Measurements from ENCODE around the gene AGO3.
"Not testable (repeated sequence)": the region's sequence is repeated elsewhere in the genome, so short reads cannot be mapped to it uniquely, and the experiment has no call there.

Gene AGO3

DNA sequence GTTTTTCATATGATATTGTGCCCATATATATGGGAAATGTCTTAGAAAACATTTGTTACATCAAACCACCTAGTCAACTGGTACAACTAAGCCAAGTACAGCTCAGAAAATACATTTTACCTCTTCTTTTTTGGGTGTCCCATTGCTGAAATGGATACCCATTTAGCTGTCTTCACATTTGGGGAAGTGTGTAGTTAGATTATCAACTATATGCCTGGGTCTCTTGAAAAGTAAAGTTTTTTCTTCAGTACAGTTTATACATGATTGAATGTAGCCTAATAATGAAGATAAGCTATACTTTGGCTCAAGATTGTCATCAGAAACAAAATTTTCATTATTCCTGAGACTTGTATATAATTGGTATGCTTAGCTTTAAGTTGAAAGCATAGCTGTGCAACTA, 2.0 kb downstream of the AGO3 start:
- Mint-ChIP-seq H3K27ac (peak overlapping the region in 1 of 2 donors; percentile 99), H3K36me3 (ENCODE audit: insufficient read depth) (peaks cover 11% of the 10 kb centered on the region), H3K27me3 (no peaks in the 10 kb centered on the region), H3K4me1 (ENCODE audit: low read depth in 2 of 2) (peaks cover 18 to 35% of the 10 kb centered on the region in 2 donors), H3K9me3 (no peaks in the 10 kb centered on the region), H3K4me3 (peak overlapping the region; percentile 86 to 93)
- no peak for DNase-seq
- no peak for ATAC-seq (replicated peaks)

DNA sequence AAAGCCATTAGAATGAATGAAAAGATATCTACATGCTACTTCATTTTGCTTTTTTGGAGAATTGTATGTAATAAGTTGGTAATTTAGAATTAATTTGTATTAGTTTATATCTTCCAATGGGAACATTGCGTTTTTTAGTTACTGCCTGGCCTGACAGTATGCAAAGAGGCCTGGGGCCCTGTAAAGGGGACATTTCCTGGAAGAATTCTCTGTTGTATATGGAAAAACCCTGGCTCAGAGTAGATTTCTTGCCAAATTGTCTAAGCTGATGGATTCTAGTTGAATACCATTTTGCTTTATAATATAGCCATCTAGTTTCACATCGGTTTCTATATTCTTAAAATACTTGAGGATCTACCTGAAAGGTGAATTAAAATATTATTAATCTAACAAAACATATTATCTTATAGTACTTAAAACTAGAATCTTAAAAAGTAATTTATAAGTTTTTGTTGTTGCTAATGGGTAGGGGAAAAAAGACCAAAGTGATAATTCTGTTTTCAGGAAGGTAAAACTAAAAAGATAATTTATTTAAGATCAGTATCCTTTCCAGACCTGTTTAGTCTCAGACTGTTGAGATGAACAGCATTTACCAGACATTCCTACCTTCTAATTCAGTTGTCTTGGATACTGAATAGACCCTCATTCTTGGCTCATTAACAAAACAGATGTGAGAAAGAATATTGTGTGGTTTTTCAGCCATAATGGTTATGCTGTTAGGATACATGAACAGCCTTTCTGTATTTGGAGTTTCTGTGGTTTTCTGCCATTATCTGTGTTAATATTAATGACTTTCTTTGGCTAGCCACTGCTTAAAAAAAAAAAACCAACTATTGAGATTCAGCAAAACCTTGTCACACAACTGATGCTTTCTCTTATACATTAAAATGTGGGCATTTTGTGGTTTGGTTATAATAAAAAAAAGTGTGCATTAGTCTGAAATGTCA, 4.8 kb downstream of the AGO3 start:
- Mint-ChIP-seq H3K27ac (no peak overlapping the region), H3K4me3 (no peak overlapping the region), H3K9me3 (no peaks in the 10 kb centered on the region), H3K36me3 (ENCODE audit: insufficient read depth) (peaks cover 9% of the 10 kb centered on the region), H3K4me1 (ENCODE audit: low read depth in 2 of 2) (peaks cover 13 to 26% of the 10 kb centered on the region in 2 donors), H3K27me3 (no peaks in the 10 kb centered on the region)
- ATAC-seq (replicated peaks) (no peak), DNase-seq (no peak)

- H3K4me3 Mint-ChIP-seq = no peak overlapping the region
- DNase-seq (no peak), ATAC-seq (replicated peaks) (no peak)
- H3K9me3 Mint-ChIP-seq = no peaks in the 10 kb centered on the region
- H3K27me3 Mint-ChIP-seq = no peaks in the 10 kb centered on the region
- peak overlapping the region in 1 of 2 donors; percentile 46 for H3K27ac Mint-ChIP-seq
- H3K36me3 Mint-ChIP-seq (ENCODE audit: insufficient read depth) = peaks cover 9% of the 10 kb centered on the region
- peaks cover 15 to 30% of the 10 kb centered on the region in 2 donors for H3K4me1 Mint-ChIP-seq (ENCODE audit: low read depth in 2 of 2)
These were observed 5.9 kb downstream of the AGO3 start for GRCh38 chr1:35936838-35937237.

- Mint-ChIP-seq H3K4me1 (ENCODE audit: low read depth in 2 of 2) (peaks cover 12 to 31% of the 10 kb centered on the region in 2 donors), H3K27ac (no peak overlapping the region), H3K27me3 (no peaks in the 10 kb centered on the region), H3K9me3 (no peaks in the 10 kb centered on the region), H3K4me3 (no peak overlapping the region), H3K36me3 (ENCODE audit: insufficient read depth) (peaks cover 12% of the 10 kb centered on the region)
- DNase-seq (no peak), ATAC-seq (replicated peaks) (no peak)
These were observed 8.6 kb downstream of the AGO3 start for GRCh38 chr1:35939484-35939883.

DNA sequence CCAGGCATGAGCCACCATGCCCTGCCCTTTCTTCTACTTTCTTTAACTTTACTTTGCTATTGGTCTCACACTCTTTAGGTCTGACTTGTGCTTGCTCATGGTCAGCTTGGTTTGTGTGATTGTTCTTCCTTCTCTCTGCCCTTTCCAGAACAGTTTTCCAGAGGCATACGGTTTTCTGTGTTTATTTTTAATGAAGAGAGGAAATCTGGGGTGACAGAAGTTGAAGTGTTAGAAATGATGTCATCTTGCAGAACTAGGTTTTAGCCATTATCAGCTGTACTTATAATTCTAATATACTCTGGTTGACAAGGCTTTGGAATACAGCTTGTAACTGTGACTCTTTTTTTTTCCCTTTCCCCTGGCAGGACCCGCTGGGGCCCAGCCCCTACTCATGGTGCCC, 14.4 kb downstream of the AGO3 start:
- ATAC-seq (replicated peaks) (no peak), DNase-seq (no peak)
- Mint-ChIP-seq H3K4me3 (no peak overlapping the region), H3K27me3 (no peaks in the 10 kb centered on the region), H3K27ac (peak overlapping the region in 1 of 2 donors; percentile 65), H3K36me3 (ENCODE audit: insufficient read depth) (peaks cover 19% of the 10 kb centered on the region), H3K9me3 (no peaks in the 10 kb centered on the region), H3K4me1 (ENCODE audit: low read depth in 2 of 2) (peaks cover 16 to 48% of the 10 kb centered on the region in 2 donors)

GRCh38 chr1:35947547-35947946, 16.6 kb downstream of the AGO3 start:
- Mint-ChIP-seq H3K9me3 (no peaks in the 10 kb centered on the region), H3K4me1 (ENCODE audit: low read depth in 2 of 2) (peaks cover 9 to 29% of the 10 kb centered on the region in 2 donors), H3K27me3 (no peaks in the 10 kb centered on the region), H3K27ac (peak overlapping the region in 1 of 2 donors; percentile 25), H3K36me3 (ENCODE audit: insufficient read depth) (peaks cover 20% of the 10 kb centered on the region), H3K4me3 (no peak overlapping the region)
- DNase-seq = no peak
- no peak for ATAC-seq (replicated peaks)

- Mint-ChIP-seq H3K4me3 (no peak overlapping the region), H3K9me3 (no peaks in the 10 kb centered on the region), H3K4me1 (ENCODE audit: low read depth in 2 of 2) (peaks cover 4 to 5% of the 10 kb centered on the region in 2 donors), H3K27ac (peak overlapping the region in 1 of 2 donors; percentile 16), H3K27me3 (no peaks in the 10 kb centered on the region), H3K36me3 (ENCODE audit: insufficient read depth) (peaks cover 8% of the 10 kb centered on the region)
- ATAC-seq (replicated peaks) = no peak
- DNase-seq = no peak
These were observed 27.7 kb downstream of the AGO3 start for GRCh38 chr1:35958558-35958957.

GRCh38 chr1:35959304-35959703, 28.4 kb downstream of the AGO3 start:
- Mint-ChIP-seq H3K27ac (peak overlapping the region in 1 of 2 donors; percentile 16), H3K4me3 (no peak overlapping the region), H3K4me1 (ENCODE audit: low read depth in 2 of 2) (peaks cover 4 to 5% of the 10 kb centered on the region in 2 donors), H3K9me3 (no peaks in the 10 kb centered on the region), H3K27me3 (no peaks in the 10 kb centered on the region), H3K36me3 (ENCODE audit: insufficient read depth) (peaks cover 4% of the 10 kb centered on the region)
- no peak for ATAC-seq (replicated peaks)
- DNase-seq = no peak

- Mint-ChIP-seq H3K4me3 (no peak overlapping the region), H3K36me3 (ENCODE audit: insufficient read depth) (peaks cover 10% of the 10 kb centered on the region), H3K4me1 (ENCODE audit: low read depth in 2 of 2) (peaks cover 0 to 7% of the 10 kb centered on the region in 2 donors), H3K27ac (no peak overlapping the region), H3K9me3 (no peaks in the 10 kb centered on the region), H3K27me3 (no peaks in the 10 kb centered on the region)
- no peak for ATAC-seq (replicated peaks)
- DNase-seq = no peak
These were observed 32.0 kb downstream of the AGO3 start for GRCh38 chr1:35962952-35963351.

DNA sequence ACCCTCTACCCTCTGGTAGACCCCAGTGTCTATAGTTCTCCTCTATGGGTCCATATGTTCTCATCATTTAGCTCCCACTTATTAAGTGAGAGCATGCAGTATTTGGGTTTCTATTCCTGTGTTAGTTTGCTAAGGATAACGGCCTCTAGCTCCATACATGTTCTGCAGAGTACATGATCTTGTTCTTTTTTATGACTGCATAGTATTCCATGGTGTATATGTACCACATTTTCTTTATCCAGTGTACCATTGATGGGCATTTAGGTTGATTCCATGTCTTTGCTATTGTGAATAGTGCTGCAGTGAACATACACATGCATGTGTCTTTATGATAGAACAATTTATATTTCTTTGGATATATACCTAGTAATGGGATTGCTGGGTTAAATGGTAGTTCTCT, 33.4 kb downstream of the AGO3 start:
- not testable (repeated sequence) for H3K9me3 Mint-ChIP-seq; H3K27me3 Mint-ChIP-seq; H3K4me1 Mint-ChIP-seq (ENCODE audit: low read depth in 2 of 2); H3K27ac Mint-ChIP-seq; ATAC-seq (replicated peaks); H3K4me3 Mint-ChIP-seq; DNase-seq
- H3K36me3 Mint-ChIP-seq (ENCODE audit: insufficient read depth) = peaks cover 15% of the 10 kb centered on the region

DNA sequence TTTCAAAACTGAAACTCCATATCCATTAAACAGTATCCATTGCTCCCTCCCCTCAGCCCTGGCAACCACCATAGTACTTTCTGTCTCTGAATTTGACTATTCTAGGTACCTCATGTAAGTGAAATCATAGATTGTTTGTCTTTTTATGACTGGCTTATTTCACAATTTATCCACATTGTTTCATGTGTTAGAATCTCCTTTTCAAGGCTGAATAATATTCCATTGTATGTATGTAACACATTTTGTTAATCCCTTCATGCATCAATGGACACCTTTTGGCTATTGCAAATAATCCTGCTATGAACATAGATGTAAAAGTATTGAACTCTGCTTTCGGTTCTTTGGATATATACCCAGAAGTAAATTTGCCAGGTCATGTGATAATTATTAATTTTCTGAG, 37.5 kb downstream of the AGO3 start:
- Mint-ChIP-seq H3K27ac (no peak overlapping the region), H3K9me3 (no peaks in the 10 kb centered on the region), H3K36me3 (ENCODE audit: insufficient read depth) (peaks cover 29% of the 10 kb centered on the region), H3K4me3 (no peak overlapping the region), H3K4me1 (ENCODE audit: low read depth in 2 of 2) (peaks cover 0 to 3% of the 10 kb centered on the region in 2 donors), H3K27me3 (no peaks in the 10 kb centered on the region)
- ATAC-seq (replicated peaks) (no peak), DNase-seq (no peak)

- Mint-ChIP-seq H3K36me3 (ENCODE audit: insufficient read depth) (peaks cover 52% of the 10 kb centered on the region), H3K4me3 (no peak overlapping the region), H3K27me3 (no peaks in the 10 kb centered on the region)
These were observed 40.7 kb downstream of the AGO3 start for GRCh38 chr1:35971601-35972000.

DNA sequence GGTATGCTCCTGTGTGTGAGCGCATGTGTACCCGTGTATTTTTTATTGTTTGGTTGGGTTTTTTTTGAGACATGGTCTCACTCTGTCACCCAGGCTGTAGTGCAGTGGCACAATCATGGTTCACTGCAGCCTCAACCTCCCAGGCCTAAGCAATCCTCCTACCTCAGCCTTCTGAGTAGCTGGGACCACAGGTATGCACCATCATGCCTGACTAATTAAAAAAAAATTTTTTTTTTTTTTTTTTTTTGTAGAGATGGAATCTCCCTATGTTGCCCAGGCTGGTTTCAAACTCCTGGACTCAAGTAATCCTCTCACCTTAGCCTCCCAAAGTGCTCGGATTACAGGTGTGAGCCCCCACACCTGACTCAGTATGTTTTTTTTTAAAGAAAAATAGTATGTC, 41.7 kb downstream of the AGO3 start:
- H3K9me3 Mint-ChIP-seq; H3K4me1 Mint-ChIP-seq (ENCODE audit: low read depth in 2 of 2); H3K27ac Mint-ChIP-seq; ATAC-seq (replicated peaks); DNase-seq; H3K4me3 Mint-ChIP-seq; H3K27me3 Mint-ChIP-seq: not testable (repeated sequence)
- H3K36me3 Mint-ChIP-seq (ENCODE audit: insufficient read depth) = peaks cover 55% of the 10 kb centered on the region

More at GRCh38 chr1:35971601-35972000, 40.7 kb downstream of the AGO3 start:
- H3K27ac Mint-ChIP-seq = peak overlapping the region in 1 of 2 donors; percentile 46
- no peaks in the 10 kb centered on the region for H3K9me3 Mint-ChIP-seq
- H3K4me1 Mint-ChIP-seq (ENCODE audit: low read depth in 2 of 2) = peaks cover 2 to 7% of the 10 kb centered on the region in 2 donors
- DNase-seq (no peak), ATAC-seq (replicated peaks) (no peak)

DNA sequence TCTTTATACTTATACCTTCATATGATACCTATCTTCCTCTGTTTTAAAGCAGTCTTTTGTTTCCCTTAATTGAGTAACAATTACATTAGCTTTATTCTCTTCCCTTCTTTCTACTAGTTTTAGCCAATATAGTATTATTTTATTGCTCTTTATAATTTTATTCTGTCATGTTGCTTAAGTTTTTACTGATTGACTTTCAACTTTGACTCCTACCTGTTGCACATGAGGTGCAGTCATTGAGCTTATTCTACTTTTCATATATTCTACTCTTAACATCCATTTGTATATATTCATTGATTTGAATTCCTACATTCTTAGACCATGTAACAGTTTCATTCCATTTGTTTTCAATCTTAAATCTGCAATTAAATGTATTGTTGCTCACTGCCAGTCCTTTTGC, 49.2 kb downstream of the AGO3 start:
- no peak for DNase-seq
- no peak overlapping the region for H3K27ac Mint-ChIP-seq
- H3K36me3 Mint-ChIP-seq (ENCODE audit: insufficient read depth) = peaks cover 54% of the 10 kb centered on the region
- H3K4me3 Mint-ChIP-seq = no peak overlapping the region
- ATAC-seq (replicated peaks) = no peak
- H3K9me3 Mint-ChIP-seq = no peaks in the 10 kb centered on the region
- H3K27me3 Mint-ChIP-seq = no peaks in the 10 kb centered on the region
- peaks cover 2 to 13% of the 10 kb centered on the region in 2 donors for H3K4me1 Mint-ChIP-seq (ENCODE audit: low read depth in 2 of 2)

All from effector memory CD8-positive, alpha-beta T cell (primary cell).